Measurements from ENCODE around the gene DENND10.
"Not testable (repeated sequence)": the region's sequence is repeated elsewhere in the genome, so short reads cannot be mapped to it uniquely, and the experiment has no call there.

The DENND10 gene

GRCh38 chr10:119090026-119090795, 13.7 kb upstream of the DENND10 start:
- Histone ChIP-seq H2AFZ (ENCODE audit: low read depth, low read length) (peak overlapping the region; percentile 39; the same call in 1 of the 2 replicates), H4K20me1 (ENCODE audit: insufficient read depth, low read length) (no peaks in the 10 kb centered on the region), H3K27ac (ENCODE audit: low read length) (no peak overlapping the region), H3K27me3 (ENCODE audit: low read depth, low read length) (peaks cover 11% of the 10 kb centered on the region; the same call in 1 of the 2 replicates), H3K4me1 (ENCODE audit: low read length) (peaks cover 10% of the 10 kb centered on the region), H3K4me3 (ENCODE audit: low read length) (no peak overlapping the region), H3K36me3 (replicated peaks; ENCODE audit: low read depth, low read length) (no peaks in the 10 kb centered on the region), H3K4me2 (ENCODE audit: low read length) (peak overlapping the region; percentile 33), H3K9ac (ENCODE audit: low read length) (no peak overlapping the region), H3K79me2 (ENCODE audit: low read length) (no peaks in the 10 kb centered on the region), H3K9me3 (ENCODE audit: insufficient read depth, low read length) (no peaks in the 10 kb centered on the region)
- TF ChIP-seq CTCF (IDR thresholded peaks at IDR 0.05; ENCODE audit: low read depth, low read length) (no peak), EZH2phosphoT487 (IDR thresholded peaks at IDR 0.05; ENCODE audit: low read depth) (no peak)

- H3K27me3 ChIP-seq (ENCODE audit: low read depth, low read length), result peaks cover 11% of the 10 kb centered on the region; the same call in 1 of the 2 replicates
- no peak overlapping the region for H3K4me3 ChIP-seq (ENCODE audit: low read length)
- no peak overlapping the region for H2AFZ ChIP-seq (ENCODE audit: low read depth, low read length)
- TF ChIP-seq EZH2phosphoT487 (IDR thresholded peaks at IDR 0.05; ENCODE audit: low read depth), result no peak
- TF ChIP-seq CTCF (IDR thresholded peaks at IDR 0.05; ENCODE audit: low read depth, low read length), result no peak
- no peak overlapping the region for H3K9ac ChIP-seq (ENCODE audit: low read length)
- H3K27ac ChIP-seq (ENCODE audit: low read length), result no peak overlapping the region
- no peaks in the 10 kb centered on the region for H3K9me3 ChIP-seq (ENCODE audit: insufficient read depth, low read length)
- peaks cover 12% of the 10 kb centered on the region for H3K4me1 ChIP-seq (ENCODE audit: low read length)
- no peak overlapping the region for H3K4me2 ChIP-seq (ENCODE audit: low read length)
- H3K36me3 ChIP-seq (replicated peaks; ENCODE audit: low read depth, low read length), result no peaks in the 10 kb centered on the region
- no peaks in the 10 kb centered on the region for H4K20me1 ChIP-seq (ENCODE audit: insufficient read depth, low read length)
- H3K79me2 ChIP-seq (ENCODE audit: low read length), result no peaks in the 10 kb centered on the region
These were observed 12.9 kb upstream of the DENND10 start for GRCh38 chr10:119090968-119091367.

- H3K9ac ChIP-seq (ENCODE audit: low read length), result no peak overlapping the region
- H3K36me3 ChIP-seq (replicated peaks; ENCODE audit: low read depth, low read length), result no peaks in the 10 kb centered on the region
- H3K27me3 ChIP-seq (ENCODE audit: low read depth, low read length), result peaks cover 7% of the 10 kb centered on the region; the same call in 1 of the 2 replicates
- no peak overlapping the region for H2AFZ ChIP-seq (ENCODE audit: low read depth, low read length)
- TF ChIP-seq EZH2phosphoT487 (IDR thresholded peaks at IDR 0.05; ENCODE audit: low read depth) (no peak), CTCF (IDR thresholded peaks at IDR 0.05; ENCODE audit: low read depth, low read length) (no peak)
- H3K9me3 ChIP-seq (ENCODE audit: insufficient read depth, low read length), result no peaks in the 10 kb centered on the region
- no peaks in the 10 kb centered on the region for H3K79me2 ChIP-seq (ENCODE audit: low read length)
- no peak overlapping the region for H3K4me3 ChIP-seq (ENCODE audit: low read length)
- H4K20me1 ChIP-seq (ENCODE audit: insufficient read depth, low read length), result no peaks in the 10 kb centered on the region
- H3K4me2 ChIP-seq (ENCODE audit: low read length), result no peak overlapping the region
- no peak overlapping the region for H3K27ac ChIP-seq (ENCODE audit: low read length)
- H3K4me1 ChIP-seq (ENCODE audit: low read length), result peaks cover 4% of the 10 kb centered on the region; the same call in 1 of the 2 replicates
These were observed 8.3 kb upstream of the DENND10 start for GRCh38 chr10:119095640-119096039.

- H3K27me3 ChIP-seq (ENCODE audit: low read depth, low read length); H3K79me2 ChIP-seq (ENCODE audit: low read length); H3K36me3 ChIP-seq (replicated peaks; ENCODE audit: low read depth, low read length); H3K9ac ChIP-seq (ENCODE audit: low read length); H3K4me1 ChIP-seq (ENCODE audit: low read length); H2AFZ ChIP-seq (ENCODE audit: low read depth, low read length); H3K4me3 ChIP-seq (ENCODE audit: low read length); H3K4me2 ChIP-seq (ENCODE audit: low read length); H3K9me3 ChIP-seq (ENCODE audit: insufficient read depth, low read length); H4K20me1 ChIP-seq (ENCODE audit: insufficient read depth, low read length); H3K27ac ChIP-seq (ENCODE audit: low read length): not testable (repeated sequence)
These were observed 7.1 kb upstream of the DENND10 start for GRCh38 chr10:119096641-119097415.
